SK-N-SH (cell line): ENCODE measurements around the gene ARHGAP26. TPM values are rescaled to one million over a fixed set of nuclear protein-coding genes. Genes with fewer than 3 reads are reported as not detected.

Experiments
- CTCF ChIA-PET: fragments of 300-600, 350-600 bp; formaldehyde crosslinking; extraction: SDS; loops from one replicate; lab custom pipeline; 2021; lab: Yijun Ruan, JAX
- POLR2A ChIA-PET: fragments of 350-600 bp; sonication (Branson Sonifier 250); formaldehyde crosslinking; extraction: SDS; loops from one replicate; lab custom pipeline; 2020; ENCODE audit warnings: antibody characterized with exemption, inconsistent platforms; lab: Yijun Ruan, JAX
- DNase-seq: peaks from one replicate; pipeline ENCODE4 v3.0.0; 2012
- H2AFZ ChIP-seq: fragments of 200-600 bp; sonication (generic); 2 replicates; pipeline ENCODE4 v1.8.1; 2016; ENCODE audit warnings: antibody characterized with exemption, mild to moderate bottlenecking, low read depth
- H3F3A ChIP-seq: fragments of 200-600 bp; sonication (generic); replicated peaks from 2 replicates; pipeline ENCODE3; 2016; ENCODE audit warnings: antibody characterized with exemption, mild to moderate bottlenecking; ENCODE audit not compliant: insufficient read depth
- H3K27ac ChIP-seq, 2 experiments: fragments of 200-500 bp in 1 of 2; fragments of 200-600 bp in 1 of 2; sonication (Bioruptor generic) in 1 of 2; sonication (generic), shearing (Covaris generic) in 1 of 2; 2 replicates each; pipeline versions ENCODE4 v1.5.1 to v1.6.1; 2014 to 2016; ENCODE audit warnings: low read depth in 2 of 2, inconsistent platforms in 1 of 2, low read length in 1 of 2, mild to moderate bottlenecking in 1 of 2, mixed read lengths in 1 of 2
- H3K27me3 ChIP-seq: fragments of 200-600 bp; sonication (generic), shearing (Covaris generic); 2 replicates; pipeline ENCODE4 v1.6.1; 2016; ENCODE audit warnings: mixed run types; ENCODE audit not compliant: insufficient read depth
- H3K36me3 ChIP-seq, 2 experiments: fragments of 200-500 bp in 1 of 2; fragments of 200-600 bp in 1 of 2; sonication (Bioruptor generic) in 1 of 2; sonication (generic) in 1 of 2; replicated peaks in 1 of 2; 2 replicates each; pipeline versions ENCODE3 to v1.5.1; 2014 to 2016; ENCODE audit warnings: low read length in 1 of 2, mild to moderate bottlenecking in 1 of 2; ENCODE audit not compliant: insufficient read depth in 2 of 2, control insufficient read depth in 1 of 2
- H3K4me1 ChIP-seq, 2 experiments: fragments of 200-500 bp in 1 of 2; fragments of 200-600 bp in 1 of 2; sonication (Bioruptor generic) in 1 of 2; sonication (generic), shearing (Covaris generic) in 1 of 2; 2 replicates each; pipeline versions ENCODE4 v1.5.1 to v1.6.1; 2014 to 2016; ENCODE audit warnings: low read depth in 1 of 2, low read length in 1 of 2, mixed run types in 1 of 2; ENCODE audit not compliant: insufficient read depth in 2 of 2, control insufficient read depth in 1 of 2
- H3K4me2 ChIP-seq: fragments of 200-600 bp; sonication (generic), shearing (Covaris generic); 2 replicates; pipeline ENCODE4 v1.6.1; 2017; ENCODE audit warnings: mixed run types
- H3K4me3 ChIP-seq, 2 experiments: fragments of 200-500 bp in 1 of 2; fragments of 200-600 bp in 1 of 2; sonication (Bioruptor generic) in 1 of 2; sonication (generic), shearing (Covaris generic) in 1 of 2; 2 replicates each; pipeline versions ENCODE4 v1.5.1 to v1.8.1; 2014 to 2016; ENCODE audit warnings: low read depth in 2 of 2, inconsistent platforms in 1 of 2, low read length in 1 of 2, mild to moderate bottlenecking in 1 of 2, mixed read lengths in 1 of 2, moderate library complexity in 1 of 2
- H3K79me2 ChIP-seq: fragments of 200-600 bp; sonication (generic); 2 replicates; pipeline ENCODE4 v1.8.1; 2017; ENCODE audit warnings: mild to moderate bottlenecking; ENCODE audit not compliant: insufficient read depth
- H3K9ac ChIP-seq: fragments of 200-600 bp; sonication (generic); 2 replicates; pipeline ENCODE4 v1.6.1; 2017; ENCODE audit warnings: mixed run types
- H3K9me2 ChIP-seq: fragments of 200-600 bp; sonication (generic); 2 replicates; pipeline ENCODE4 v1.6.1; 2017; ENCODE audit warnings: mixed run types
- H3K9me3 ChIP-seq: fragments of 200-600 bp; sonication (generic); 2 replicates; pipeline ENCODE4 v1.6.1; 2017; ENCODE audit warnings: mixed run types, mild to moderate bottlenecking, moderate library complexity
- H4K20me1 ChIP-seq: fragments of 200-600 bp; sonication (generic); 2 replicates; pipeline ENCODE4 v1.6.1; 2017; ENCODE audit warnings: mild to moderate bottlenecking, mixed run types; ENCODE audit not compliant: insufficient read depth
- CHD2 ChIP-seq: fragments of 150-350 bp; IDR thresholded peaks from 2 replicates; pipeline ENCODE4 v1.6.1; 2018; ENCODE audit warnings: low read length; ENCODE audit not compliant: partially characterized antibody
- ELF1 ChIP-seq: IDR thresholded peaks from 2 replicates; pipeline ENCODE4 v1.4.0; 2012
- EZH2phosphoT487 ChIP-seq: fragments of 200-600 bp; sonication (generic); IDR thresholded peaks from 2 replicates; pipeline ENCODE4 v1.6.1; 2017; ENCODE audit warnings: low read depth, mixed run types, mild to moderate bottlenecking, antibody characterized with exemption, moderate library complexity, borderline replicate concordance
- FOSL2 ChIP-seq: IDR thresholded peaks from 2 replicates; pipeline ENCODE4 v1.4.0; 2012; ENCODE audit warnings: low read depth, mild to moderate bottlenecking, moderate library complexity, borderline replicate concordance
- FOXJ3 ChIP-seq: sonication (generic); formaldehyde crosslinking; IDR thresholded peaks from 2 replicates; pipeline ENCODE4 v1.5.1; 2020; ENCODE audit warnings: mild to moderate bottlenecking, missing genetic modification reagents
- GABPA ChIP-seq: IDR thresholded peaks from 2 replicates; pipeline ENCODE4 v1.4.0; 2012; ENCODE audit warnings: low read depth, mild to moderate bottlenecking
- JUND ChIP-seq: IDR thresholded peaks from 2 replicates; pipeline ENCODE4 v1.4.0; 2012
- MEF2A ChIP-seq: IDR thresholded peaks from 2 replicates; pipeline ENCODE4 v1.4.0; 2012; ENCODE audit warnings: low read depth, borderline replicate concordance
- MXI1 ChIP-seq: IDR thresholded peaks from 2 replicates; pipeline ENCODE4 v1.6.1; 2012; ENCODE audit warnings: mild to moderate bottlenecking, low read depth, low read length, improper control_type of control experiment
- NFIC ChIP-seq: IDR thresholded peaks from 2 replicates; pipeline ENCODE4 v1.4.0; 2012; ENCODE audit warnings: borderline replicate concordance
- PBX3 ChIP-seq: IDR thresholded peaks from 2 replicates; pipeline ENCODE4; 2012
- RFX5 ChIP-seq: IDR thresholded peaks from 2 replicates; pipeline ENCODE4 v1.6.1; 2012; ENCODE audit warnings: mild to moderate bottlenecking, improper control_type of control experiment, low read length
- RXRA ChIP-seq: IDR thresholded peaks from 2 replicates; pipeline ENCODE4 v1.4.0; 2012; ENCODE audit warnings: low read depth, mild to moderate bottlenecking, borderline replicate concordance
- TAF1 ChIP-seq: IDR thresholded peaks from 2 replicates; pipeline ENCODE4 v1.6.1; 2012; ENCODE audit warnings: low read depth, mild to moderate bottlenecking, low read length, moderate library complexity, borderline replicate concordance
- USF2 ChIP-seq: fragments of 150-350 bp; IDR thresholded peaks from 2 replicates; pipeline ENCODE4 v1.6.1; 2017; ENCODE audit warnings: antibody characterized with exemption, low read length, low read depth, borderline replicate concordance
- YY1 ChIP-seq: IDR thresholded peaks from 2 replicates; pipeline ENCODE4 v1.4.0; 2012; ENCODE audit warnings: low read depth, mild to moderate bottlenecking
- WGBS: methylation state at CpG from one replicate; pipeline ENCODE4 v1.1.6; 2017; ENCODE audit warnings: low lambda C conversion rate; 5-methylcytosine and 5-hydroxymethylcytosine counted together
- polyA plus RNA-seq, 3 experiments: library from polyadenylated mRNA; depleted of rRNA; stranded (reverse); fragments of >200 nt; gene quantifications; 2 replicates each; pipeline ENCODE4 v1.2.3, GENCODE V29; 2012
- TF ChIP-seq, protein P1 (sequence below): IDR thresholded peaks from 2 replicates; pipeline ENCODE4 v1.4.0; 2012; ENCODE audit warnings: low read depth, borderline replicate concordance

Gene ARHGAP26
- polyA plus RNA-seq, 1 of the 3 experiments (the other 2 are of a cell fraction): 6.1 TPM

- H3K4me2 ChIP-seq: no peak overlapping the region
- no peaks in the 10 kb centered on the region for H3K9me3 ChIP-seq
- no peak overlapping the region for H3K27ac ChIP-seq
- no peaks in the 10 kb centered on the region for H4K20me1 ChIP-seq
- no peaks in the 10 kb centered on the region for H3F3A ChIP-seq
- H3K4me1 ChIP-seq: peaks cover 0 to 9% of the 10 kb centered on the region in 2 experiments; a peak in 1 of 4 replicates
- no peak overlapping the region for H3K9ac ChIP-seq
- no peaks in the 10 kb centered on the region for H3K9me2 ChIP-seq
- ChIA-PET CTCF (interaction anchor here (1.2 to 2.6 kb wide), 2 partner anchors 10 to 38 kb away, joined by 3 to 8 read pairs; no protein-coding TSS in a partner anchor), POLR2A (no interaction called here)
- H3K36me3 ChIP-seq: peaks cover 0 to 20% of the 10 kb centered on the region in 2 experiments
- no peaks in the 10 kb centered on the region for H3K79me2 ChIP-seq
- H3K4me3 ChIP-seq: no peak overlapping the region
- TF ChIP-seq JUND: no peak
- no peak for TF ChIP-seq MXI1
- TF ChIP-seq RFX5: no peak
- TF ChIP-seq CHD2: no peak
- no peak for TF ChIP-seq RXRA
- TF ChIP-seq USF2: no peak
- no peak for TF ChIP-seq FOSL2
- no peak for TF ChIP-seq MEF2A
- TF ChIP-seq NFIC: no peak
- TF ChIP-seq TAF1: no peak
- no peak for TF ChIP-seq ELF1
- TF ChIP-seq GABPA: no peak
- TF ChIP-seq YY1: no peak
- TF ChIP-seq, protein P1, sequence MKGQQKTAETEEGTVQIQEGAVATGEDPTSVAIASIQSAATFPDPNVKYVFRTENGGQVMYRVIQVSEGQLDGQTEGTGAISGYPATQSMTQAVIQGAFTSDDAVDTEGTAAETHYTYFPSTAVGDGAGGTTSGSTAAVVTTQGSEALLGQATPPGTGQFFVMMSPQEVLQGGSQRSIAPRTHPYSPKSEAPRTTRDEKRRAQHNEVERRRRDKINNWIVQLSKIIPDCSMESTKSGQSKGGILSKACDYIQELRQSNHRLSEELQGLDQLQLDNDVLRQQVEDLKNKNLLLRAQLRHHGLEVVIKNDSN: no peak
- TF ChIP-seq EZH2phosphoT487: no peak
- no peak for TF ChIP-seq PBX3
- no peak for TF ChIP-seq FOXJ3 (CRISPR knock-in tag)
- H2AFZ ChIP-seq: no peak overlapping the region
- 100% methylated on average over 9 of the region's 9 CpGs for WGBS
- no peaks in the 10 kb centered on the region for H3K27me3 ChIP-seq
- no peak for DNase-seq
Observed at GRCh38 chr5:143139585-143139984, 369.4 kb downstream of the ARHGAP26 start.
